T-helper 2 cell treated with Interferon-gamma antibody and Interleukin-4, amounts not matched to agents 100 ng/mL and 5 ng/mL, for 36 hours (primary cell): ENCODE measurements around the gene RPP25. TPM values are rescaled to one million over a fixed set of nuclear protein-coding genes. Genes with fewer than 3 reads are reported as not detected.
"Not testable (repeated sequence)": the region's sequence is repeated elsewhere in the genome, so short reads cannot be mapped to it uniquely, and the experiment has no call there.

ENCODE experiments used
- intact Hi-C: fragments of 100-400 bp; cut with micrococcal nuclease; formaldehyde crosslinking; loops from one replicate; pipeline ENCODE4 v1.15.1; 2023
- total RNA-seq: library from RNA; stranded (reverse); gene quantifications from 2 replicates; pipeline ENCODE4 v1.2.3, GENCODE V29; 2022

RPP25 gene
- total RNA-seq, 1 donor from 2014 or later, result 9.6 TPM

DNA sequence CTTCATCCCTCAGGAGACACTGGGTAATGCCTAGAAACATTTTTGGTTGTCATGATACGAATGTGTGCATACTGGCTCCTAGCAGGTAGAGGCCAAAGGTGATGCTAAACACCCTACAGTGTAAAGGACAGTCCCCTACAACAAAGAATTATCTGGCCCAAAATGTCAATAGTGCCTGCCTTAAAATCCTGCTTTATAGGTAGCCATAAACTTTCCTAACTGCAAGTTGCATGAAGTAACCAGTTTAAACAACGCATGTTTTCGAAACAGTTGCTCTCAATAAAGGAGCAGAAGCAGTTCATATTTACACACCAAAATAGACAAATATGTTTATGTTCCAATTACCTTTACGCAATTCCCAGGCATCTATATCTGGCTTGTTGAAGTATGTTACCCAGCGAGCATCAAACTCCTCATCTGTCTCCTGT lies 27.8 kb downstream of the RPP25 start:
- intact Hi-C loops, result no loop called here

DNA sequence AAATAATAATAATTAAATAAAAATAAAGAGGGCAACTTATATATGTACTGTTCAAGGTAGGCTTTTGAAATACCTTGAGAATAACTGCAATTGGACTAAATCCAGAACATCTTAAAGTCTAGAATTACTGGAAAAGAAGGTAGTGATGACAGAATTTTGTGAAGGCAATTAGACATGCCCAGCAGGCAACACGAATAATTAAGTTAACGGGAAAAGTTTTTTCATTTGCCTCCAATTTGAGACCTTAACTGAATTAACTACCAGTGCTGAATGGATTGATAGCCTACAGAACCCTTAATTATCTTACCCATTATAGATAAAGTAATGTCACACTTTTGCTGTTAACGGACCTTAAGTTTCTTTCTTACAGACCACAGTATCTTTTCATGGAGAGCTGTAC lies 32.0 kb downstream of the RPP25 start:
- intact Hi-C loops, result no loop called here

DNA sequence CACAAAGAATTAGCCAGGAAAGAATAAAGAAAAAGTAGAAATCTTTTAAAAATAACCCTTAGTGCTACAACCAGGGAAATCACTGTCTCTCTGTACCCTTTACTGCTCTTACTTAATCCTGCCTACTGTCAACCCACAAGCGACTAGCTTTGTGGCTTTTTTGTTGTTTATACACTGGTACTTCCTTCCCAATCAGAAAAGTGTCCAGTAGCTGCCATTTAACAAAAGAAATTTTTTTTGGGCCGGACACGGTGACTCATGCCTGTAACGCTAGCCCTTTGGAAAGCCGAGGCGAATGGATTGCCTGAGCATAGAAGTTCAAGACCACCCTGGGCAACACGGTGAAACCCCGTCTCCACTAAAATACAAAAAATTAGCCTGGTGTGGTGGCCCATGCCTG lies 36.1 kb downstream of the RPP25 start:
- intact Hi-C loops, result no loop called here

DNA sequence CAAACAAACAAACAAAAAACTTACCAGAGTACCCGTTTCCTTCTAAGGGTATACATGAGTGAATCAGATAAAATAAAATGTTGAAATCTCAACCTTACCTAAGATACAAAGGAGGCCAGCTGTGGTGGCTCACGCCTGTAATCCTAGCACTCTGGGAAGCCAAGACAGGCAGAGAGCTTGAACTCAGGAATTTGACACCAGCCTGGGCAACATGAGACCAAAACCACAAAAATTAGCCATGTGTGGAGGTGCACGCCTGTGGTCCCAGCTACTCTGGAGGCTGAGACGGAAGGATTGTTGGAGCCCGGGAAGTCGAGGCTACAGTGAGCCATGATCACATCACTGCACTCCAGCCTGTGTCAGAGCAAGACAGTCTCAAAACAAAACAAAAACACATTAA lies 38.9 kb downstream of the RPP25 start:
- intact Hi-C loops, result no loop called here

DNA sequence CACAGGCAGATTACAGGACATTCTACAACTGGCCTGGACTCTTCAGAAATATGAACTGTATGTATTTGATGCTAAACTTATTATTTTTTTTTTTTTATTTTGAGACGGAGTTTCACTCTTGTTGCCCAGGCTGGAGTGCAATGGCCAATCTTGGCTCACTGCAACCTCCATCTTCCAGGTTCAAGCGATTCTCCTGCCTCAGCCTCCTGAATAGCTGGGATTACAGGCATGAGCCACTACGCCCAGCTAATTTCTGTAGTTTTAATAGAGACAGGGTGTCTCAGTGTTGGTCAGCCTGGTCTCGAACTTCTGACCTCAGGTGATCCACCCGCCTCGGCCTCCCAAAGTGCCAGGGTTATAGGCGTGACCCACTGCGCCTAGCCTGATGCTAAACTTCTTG lies 42.8 kb downstream of the RPP25 start:
- intact Hi-C loops, result not testable (repeated sequence)

DNA sequence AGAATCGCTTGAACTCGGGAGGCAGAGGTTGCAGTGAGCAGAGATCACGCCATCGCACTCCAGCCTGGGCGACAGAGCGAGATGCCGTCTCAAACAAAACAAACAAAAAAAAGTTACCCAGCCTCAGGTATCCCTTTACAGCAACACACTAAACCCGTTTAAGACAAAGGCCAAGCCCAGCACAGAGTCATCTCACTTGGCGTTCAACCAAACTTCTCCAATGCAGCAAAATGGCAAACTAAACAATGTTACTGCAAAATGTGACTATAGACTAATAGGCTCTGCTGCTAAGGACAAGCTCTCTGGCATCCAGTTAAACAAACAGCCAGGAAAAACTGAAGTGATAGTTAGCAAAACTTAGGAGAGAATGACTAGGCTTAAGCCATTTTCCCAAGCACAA lies 43.5 kb downstream of the RPP25 start:
- intact Hi-C loops, result no loop called here

DNA sequence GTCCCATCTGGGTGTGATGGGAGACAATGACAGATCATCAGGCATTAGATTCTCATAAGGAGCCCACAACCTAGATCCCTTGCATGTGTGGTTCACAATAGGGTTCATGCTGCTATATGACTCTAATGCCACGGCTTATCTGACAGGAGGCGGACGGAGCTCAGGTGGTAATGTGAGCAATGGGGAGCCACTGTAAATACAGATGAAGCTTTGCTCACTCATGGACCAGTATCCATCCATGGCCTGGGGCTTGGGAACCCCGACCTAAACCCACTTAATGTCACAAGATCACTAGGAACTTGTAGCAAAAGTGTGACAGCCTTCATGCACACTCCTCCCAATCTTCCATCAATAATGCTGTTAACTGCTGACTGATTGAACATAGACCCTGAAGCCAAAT lies 47.9 kb downstream of the RPP25 start:
- intact Hi-C loops, result loop anchor here (5.0 kb wide), 3 partner anchors 36 to 126 kb away; partner anchors contain the start of genes CSK and SCAMP2

DNA sequence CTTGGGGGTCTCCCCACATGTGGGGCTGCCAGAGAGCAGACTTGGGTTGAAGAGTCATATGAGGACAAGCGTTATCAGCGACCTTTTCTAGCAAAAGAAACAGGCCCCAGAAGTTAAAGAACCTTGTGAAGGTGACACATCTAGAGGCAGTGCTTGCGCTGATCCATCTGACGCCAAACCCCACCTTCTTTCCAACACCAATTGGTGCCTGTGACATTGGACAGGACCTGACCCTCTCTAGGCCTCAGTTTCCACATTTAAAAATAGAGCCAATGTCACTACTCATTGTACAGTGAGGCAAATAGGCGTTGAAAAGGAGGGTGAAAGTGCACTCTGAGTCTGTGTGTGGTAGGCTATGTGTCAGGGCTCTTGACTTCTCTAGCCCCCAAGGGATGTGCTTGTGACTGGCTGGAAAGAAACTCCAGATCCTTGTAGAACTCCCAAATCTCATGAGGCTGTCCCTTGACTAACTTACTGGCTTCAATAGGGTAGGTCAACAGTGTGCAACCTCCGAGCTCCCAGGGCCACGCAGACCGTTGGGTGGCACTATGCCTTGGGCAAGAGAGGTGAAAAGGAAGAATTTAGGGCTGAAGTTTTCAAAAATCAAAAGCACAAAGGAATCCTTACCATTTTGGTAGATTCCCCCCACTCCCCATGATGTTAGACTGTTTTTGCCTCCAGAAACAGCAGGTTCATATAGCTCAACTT lies 49.3 kb downstream of the RPP25 start:
- intact Hi-C loops, result loop anchor here (2.0 to 5.0 kb wide), 5 partner anchors 17 to 125 kb away; partner anchors contain the start of genes CSK, MPI, SCAMP2 and ULK3

DNA sequence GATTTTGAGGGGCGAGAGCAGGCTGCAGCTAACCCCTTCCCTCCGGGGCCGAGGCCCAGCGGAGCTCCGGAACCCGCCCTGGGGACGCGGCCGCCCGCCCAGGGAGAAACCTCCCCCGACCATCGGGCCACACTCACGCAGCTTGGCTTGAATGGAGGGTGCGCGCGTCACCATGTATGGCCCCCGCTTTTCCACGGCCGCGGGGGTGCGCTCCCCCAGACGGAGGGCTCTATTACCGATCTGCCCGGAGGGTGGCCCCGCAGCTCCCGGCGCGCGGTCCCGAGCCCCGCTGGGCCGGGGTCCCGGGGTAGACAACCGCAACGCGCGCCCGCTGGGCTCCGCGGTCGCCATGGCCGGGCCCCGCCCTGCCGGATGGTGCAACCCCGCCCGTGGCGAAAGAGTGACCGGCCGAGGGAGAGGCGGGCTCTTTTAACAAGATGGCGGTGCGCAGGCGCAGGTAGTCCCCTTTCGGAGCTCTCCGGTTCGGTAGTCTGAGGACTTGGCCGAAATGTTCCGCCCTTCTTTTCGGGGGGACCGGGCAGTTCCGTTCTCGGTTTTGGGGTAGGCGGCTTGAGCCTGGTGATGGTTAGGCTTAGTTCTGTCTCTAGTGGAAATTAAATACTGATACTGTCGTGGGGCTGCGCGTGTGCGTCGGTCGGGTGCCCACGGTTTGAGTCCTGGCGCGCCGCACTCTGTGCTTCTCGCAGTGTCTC lies 50.0 kb downstream of the RPP25 start, which contains the start of gene FAM219B:
FAM219B (minus strand) TSS at position 402 of the 713 bp plus-strand sequence; CDS start at position 351, 51 bp downstream.
- intact Hi-C loops, result loop anchor here (2.0 to 5.0 kb wide), 5 partner anchors 16 to 124 kb away; partner anchors contain the start of genes CSK, MPI, SCAMP2 and ULK3

DNA sequence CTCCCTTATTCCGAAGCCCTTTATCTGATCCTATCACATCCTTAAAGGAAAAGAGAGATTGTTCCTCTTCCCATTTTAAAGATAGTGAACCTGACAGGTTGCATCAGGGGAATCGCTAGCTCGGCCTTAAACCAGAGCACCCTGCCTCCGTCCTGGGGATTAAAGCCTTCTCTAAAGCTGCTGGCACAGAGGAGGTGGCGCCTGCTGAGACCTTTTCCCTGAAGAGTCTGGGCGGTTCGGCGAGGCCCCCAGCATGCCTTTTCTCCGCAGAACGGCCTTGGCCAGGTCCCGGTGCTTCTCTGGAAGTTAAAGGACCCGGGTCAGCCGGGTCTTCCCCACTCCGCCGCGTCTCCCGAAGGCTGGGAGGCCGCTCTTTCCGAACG lies 50.5 kb downstream of the RPP25 start:
- intact Hi-C loops, result loop anchor here (2.0 to 5.0 kb wide), 5 partner anchors 15 to 124 kb away; partner anchors contain the start of genes CSK, MPI, SCAMP2 and ULK3

Other genes with a start within 250 kb of the RPP25 start
- 1.0 TPM in 2 replicates for gene CYP1A1, start 231.2 kb downstream of the RPP25 start, total RNA-seq
- gene CYP1A2, start 207.9 kb downstream of the RPP25 start, total RNA-seq, result not detected in 2 replicates
- gene CSK, start 174.7 kb downstream of the RPP25 start, total RNA-seq, result 407 and 408 TPM in 2 replicates
- 0.64 and 0.93 TPM in 2 replicates for gene LMAN1L, start 143.9 kb downstream of the RPP25 start, total RNA-seq
- gene CPLX3, start 130.1 kb downstream of the RPP25 start, total RNA-seq, result 0.25 TPM in 2 replicates
- gene ULK3, start 113.6 kb downstream of the RPP25 start, total RNA-seq, result 55.4 and 59.6 TPM in 2 replicates
- 132 and 135 TPM in 2 replicates for gene SCAMP2, start 83.4 kb downstream of the RPP25 start, total RNA-seq
- 67.2 and 69.0 TPM in 2 replicates for gene MPI, start 66.7 kb downstream of the RPP25 start, total RNA-seq
- gene FAM219B, start 49.9 kb downstream of the RPP25 start, total RNA-seq, result 85.8 and 86.5 TPM in 2 replicates
- 281 and 287 TPM in 2 replicates for gene COX5A, start 18.7 kb downstream of the RPP25 start, total RNA-seq
- gene SCAMP5, start 38.8 kb upstream of the RPP25 start, total RNA-seq, result 0.80 and 0.86 TPM in 2 replicates
- 50.2 and 50.4 TPM in 2 replicates for gene PPCDC, start 66.8 kb upstream of the RPP25 start, total RNA-seq
- gene C15orf39, start 245.1 kb upstream of the RPP25 start, total RNA-seq, result 113 and 117 TPM in 2 replicates